K562 (cell line): Measurements from ENCODE around the gene BCAS3. TPM values are rescaled to one million over a fixed set of nuclear protein-coding genes. Genes with fewer than 3 reads are reported as not detected.

Experiments used
- JUNB ChIP-seq: fragments of 450-650 bp; formaldehyde crosslinking; conservative IDR thresholded peaks from 2 replicates; pipeline ENCODE4 v1.4.0; 2020; ENCODE audit warnings: mild to moderate bottlenecking
- PATZ1 ChIP-seq: fragments of 250-450 bp; sonication (Bioruptor Pico); IDR thresholded peaks from 2 replicates; pipeline ENCODE4 v1.5.0; 2020; ENCODE audit warnings: mild to moderate bottlenecking, borderline replicate concordance
- SREBF1 ChIP-seq: fragments of 150-350 bp; IDR thresholded peaks from 2 replicates; pipeline ENCODE4 v1.6.1; 2014; ENCODE audit warnings: antibody characterized with exemption, low read depth, low read length, borderline replicate concordance
- ZNF318 ChIP-seq, 2 experiments: fragments of 450-650 bp; IDR thresholded peaks; 2 replicates each; pipeline ENCODE4 v1.6.1; 2016; ENCODE audit warnings: mild to moderate bottlenecking in 2 of 2, borderline replicate concordance in 1 of 2, low read depth in 1 of 2, moderate library complexity in 1 of 2
- polyA plus RNA-seq, 8 experiments: library from polyadenylated mRNA; depleted of rRNA in 4 of 8; stranded (reverse) in 5 of 8; unstranded in 3 of 8; fragments of >200 nt; fragmentation: Nextera tagmentation in 2 of 8; fragmentation: Illumina TruSeq in 1 of 8; extraction: Ambion mirVana in 2 of 8; extraction: Trizol in 1 of 8; gene quantifications; 2 replicates each; pipeline versions ENCODE4 v1.2.1 to v1.2.3, GENCODE V29; 2011 to 2014; ENCODE audit warnings: inconsistent platforms in 1 of 8, missing spikeins in 1 of 8
- total RNA-seq, 7 experiments: library from RNA; depleted of rRNA in 6 of 7; stranded (reverse); fragments of >200 nt in 6 of 7; fragmentation: Illumina TruSeq in 2 of 7; extraction: Trizol in 2 of 7; gene quantifications; 2 replicates each; pipeline versions ENCODE4 v1.2.1 to v1.2.3, GENCODE V29; 2011 to 2021; ENCODE audit warnings: low replicate concordance in 1 of 7
- TF ChIP-seq, protein P1 (sequence below), 2 experiments: fragments of 450-650 bp; formaldehyde crosslinking in 1 of 2; IDR thresholded peaks; 2 replicates each; pipeline versions ENCODE4 v1.4.0 to v1.6.1; 2014 to 2020; ENCODE audit warnings: mild to moderate bottlenecking in 2 of 2, borderline replicate concordance in 1 of 2, low read depth in 1 of 2

The BCAS3 gene
- total and polyA plus RNA-seq, 9 of the 15 experiments (the other 6 are each of a cell fraction or from before 2014, with no cell fraction given) = 1.9 to 5.5 (median 3.5) TPM

GRCh38 chr17:60676758-60677307 lies 818 bp upstream of the BCAS3 start (continued):
- TF ChIP-seq ZNF318 (IDR thresholded peaks at IDR 0.05; ENCODE audit: borderline replicate concordance in 1 of 2, low read depth in 1 of 2) (no peak), SREBF1 (no peak), JUNB (no peak), PATZ1 (no peak)
- TF ChIP-seq, protein P1, sequence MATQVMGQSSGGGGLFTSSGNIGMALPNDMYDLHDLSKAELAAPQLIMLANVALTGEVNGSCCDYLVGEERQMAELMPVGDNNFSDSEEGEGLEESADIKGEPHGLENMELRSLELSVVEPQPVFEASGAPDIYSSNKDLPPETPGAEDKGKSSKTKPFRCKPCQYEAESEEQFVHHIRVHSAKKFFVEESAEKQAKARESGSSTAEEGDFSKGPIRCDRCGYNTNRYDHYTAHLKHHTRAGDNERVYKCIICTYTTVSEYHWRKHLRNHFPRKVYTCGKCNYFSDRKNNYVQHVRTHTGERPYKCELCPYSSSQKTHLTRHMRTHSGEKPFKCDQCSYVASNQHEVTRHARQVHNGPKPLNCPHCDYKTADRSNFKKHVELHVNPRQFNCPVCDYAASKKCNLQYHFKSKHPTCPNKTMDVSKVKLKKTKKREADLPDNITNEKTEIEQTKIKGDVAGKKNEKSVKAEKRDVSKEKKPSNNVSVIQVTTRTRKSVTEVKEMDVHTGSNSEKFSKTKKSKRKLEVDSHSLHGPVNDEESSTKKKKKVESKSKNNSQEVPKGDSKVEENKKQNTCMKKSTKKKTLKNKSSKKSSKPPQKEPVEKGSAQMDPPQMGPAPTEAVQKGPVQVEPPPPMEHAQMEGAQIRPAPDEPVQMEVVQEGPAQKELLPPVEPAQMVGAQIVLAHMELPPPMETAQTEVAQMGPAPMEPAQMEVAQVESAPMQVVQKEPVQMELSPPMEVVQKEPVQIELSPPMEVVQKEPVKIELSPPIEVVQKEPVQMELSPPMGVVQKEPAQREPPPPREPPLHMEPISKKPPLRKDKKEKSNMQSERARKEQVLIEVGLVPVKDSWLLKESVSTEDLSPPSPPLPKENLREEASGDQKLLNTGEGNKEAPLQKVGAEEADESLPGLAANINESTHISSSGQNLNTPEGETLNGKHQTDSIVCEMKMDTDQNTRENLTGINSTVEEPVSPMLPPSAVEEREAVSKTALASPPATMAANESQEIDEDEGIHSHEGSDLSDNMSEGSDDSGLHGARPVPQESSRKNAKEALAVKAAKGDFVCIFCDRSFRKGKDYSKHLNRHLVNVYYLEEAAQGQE (IDR thresholded peaks at IDR 0.05; ENCODE audit: borderline replicate concordance) = no peak
- TF ChIP-seq, protein P1 (CRISPR knock-in tag; IDR thresholded peaks at IDR 0.05; ENCODE audit: low read depth) = no peak
